SU-DHL-6 (cell line): ENCODE measurements around the gene NELFB.

Experiments used
- H2AFZ ChIP-seq: fragments of 200-600 bp; sonication (generic); 2 replicates; pipeline ENCODE4 v1.6.1; 2014; ENCODE audit warnings: low read depth, mild to moderate bottlenecking, moderate library complexity, mixed read lengths, antibody characterized with exemption, low read length; ENCODE audit not compliant: severe bottlenecking
- H3F3A ChIP-seq: fragments of 200-600 bp; shearing (Covaris generic); 2 replicates; pipeline ENCODE4 v1.6.0; 2016; ENCODE audit warnings: antibody characterized with exemption, mild to moderate bottlenecking; ENCODE audit not compliant: insufficient read depth
- H3K27ac ChIP-seq: fragments of 200-600 bp; sonication (generic); 2 replicates; pipeline ENCODE4 v1.5.1; 2016; ENCODE audit warnings: low read depth, mild to moderate bottlenecking, low read length, moderate library complexity, mixed read lengths
- H3K27me3 ChIP-seq: fragments of 200-600 bp; sonication (generic), shearing (Covaris generic); 2 replicates; pipeline ENCODE4 v1.6.0; 2014; ENCODE audit warnings: mild to moderate bottlenecking, low read length
- H3K36me3 ChIP-seq: fragments of 200-600 bp; sonication (generic); 2 replicates; pipeline ENCODE4 v1.6.1; 2014; ENCODE audit warnings: mild to moderate bottlenecking, low read length, mixed read lengths
- H3K4me2 ChIP-seq: fragments of 300-600, 200-600 bp; shearing (Covaris generic), sonication (generic); 2 replicates; pipeline ENCODE4 v1.6.0; 2014; ENCODE audit warnings: low read length, low read depth, mild to moderate bottlenecking; ENCODE audit not compliant: poor library complexity, severe bottlenecking
- H3K4me3 ChIP-seq: fragments of 200-600 bp; sonication (generic); 2 replicates; pipeline ENCODE4 v1.5.1; 2014; ENCODE audit warnings: antibody characterized with exemption, low read length, mild to moderate bottlenecking, mixed read lengths; ENCODE audit not compliant: insufficient read depth, poor library complexity, severe bottlenecking
- H3K79me2 ChIP-seq: fragments of 200-600 bp; sonication (generic); 2 replicates; pipeline ENCODE4 v1.6.1; 2014; ENCODE audit warnings: mild to moderate bottlenecking, low read length, moderate library complexity; ENCODE audit not compliant: insufficient read depth
- H3K9ac ChIP-seq: fragments of 200-600 bp; sonication (generic); 2 replicates; pipeline ENCODE4 v1.7.0; 2014; ENCODE audit warnings: mild to moderate bottlenecking, low read length
- H3K9me2 ChIP-seq: fragments of 200-600 bp; sonication (generic); replicated peaks from 2 replicates; pipeline ENCODE4 v1.6.1; 2014; ENCODE audit warnings: low read length; ENCODE audit not compliant: insufficient read depth
- H3K9me3 ChIP-seq: fragments of 200-600 bp; sonication (generic); 2 replicates; pipeline ENCODE4 v1.6.1; 2014; ENCODE audit warnings: low read length, mixed read lengths; ENCODE audit not compliant: insufficient read depth
- H4K20me1 ChIP-seq: fragments of 200-600 bp; sonication (generic); 2 replicates; pipeline ENCODE4 v1.6.1; 2014; ENCODE audit warnings: low read depth, mild to moderate bottlenecking, antibody characterized with exemption, low read length, moderate library complexity, mixed read lengths
- EZH2phosphoT487 ChIP-seq: fragments of 200-600 bp; sonication (generic), shearing (Covaris generic); conservative IDR thresholded peaks from 2 replicates; pipeline ENCODE4 v1.6.1; 2018; ENCODE audit warnings: mild to moderate bottlenecking, antibody characterized with exemption, low read length, moderate library complexity, mixed read lengths
- TF ChIP-seq, protein P1 (sequence below): fragments of 200-600 bp; sonication (generic); IDR thresholded peaks from one replicate; pipeline ENCODE4 v1.5.1; 2017; ENCODE audit warnings: antibody characterized with exemption, mild to moderate bottlenecking, low read length, moderate library complexity; ENCODE audit not compliant: insufficient read depth, poor library complexity, severe bottlenecking

Gene NELFB

DNA sequence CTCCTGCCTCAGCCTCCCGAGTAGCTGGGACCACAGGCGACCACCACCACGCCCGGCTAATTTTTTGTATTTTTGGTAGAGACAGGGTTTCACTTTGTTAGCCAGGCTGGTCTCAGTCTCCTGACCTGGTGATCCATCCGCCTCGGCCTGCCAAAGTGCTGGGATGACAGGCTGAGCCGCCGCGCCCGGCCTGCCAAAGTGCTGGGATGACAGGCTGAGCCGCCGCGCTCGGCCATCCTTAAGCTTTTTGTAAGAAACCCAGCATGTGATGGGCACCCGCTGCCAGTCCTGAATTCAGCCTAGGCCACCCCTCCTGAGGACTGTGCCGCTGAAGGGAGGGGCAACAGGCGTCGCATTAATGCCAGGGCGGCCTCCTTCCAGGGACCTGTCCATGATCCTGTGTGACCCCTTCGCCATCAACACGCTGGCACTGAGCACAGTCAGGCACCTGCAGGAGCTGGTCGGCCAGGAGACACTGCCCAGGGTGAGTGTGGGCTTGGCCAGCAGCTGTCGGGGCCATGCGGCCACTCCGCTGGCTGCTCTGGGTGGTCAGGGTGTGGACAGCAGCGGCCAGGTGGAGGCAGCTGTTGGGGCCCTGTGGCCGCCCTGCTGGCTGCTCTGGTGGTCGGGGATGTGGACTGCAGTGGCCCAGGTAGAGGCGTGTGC, 10.5 kb downstream of the NELFB start:
- Histone ChIP-seq H4K20me1 (no peaks in the 10 kb centered on the region), H3K9me3 (no peaks in the 10 kb centered on the region), H3K27ac (no peak overlapping the region), H2AFZ (no peak overlapping the region), H3K4me3 (no peak overlapping the region), H3K9ac (no peak overlapping the region), H3F3A (0 out of 2 replicates have a peak, but pooled peaks cover 9% of the 10 kb centered on the region), H3K36me3 (no peaks in the 10 kb centered on the region), H3K79me2 (no peaks in the 10 kb centered on the region), H3K9me2 (no peaks in the 10 kb centered on the region), H3K4me2 (no peak overlapping the region), H3K27me3 (no peaks in the 10 kb centered on the region)
- TF ChIP-seq EZH2phosphoT487, result no peak
- TF ChIP-seq, protein P1, sequence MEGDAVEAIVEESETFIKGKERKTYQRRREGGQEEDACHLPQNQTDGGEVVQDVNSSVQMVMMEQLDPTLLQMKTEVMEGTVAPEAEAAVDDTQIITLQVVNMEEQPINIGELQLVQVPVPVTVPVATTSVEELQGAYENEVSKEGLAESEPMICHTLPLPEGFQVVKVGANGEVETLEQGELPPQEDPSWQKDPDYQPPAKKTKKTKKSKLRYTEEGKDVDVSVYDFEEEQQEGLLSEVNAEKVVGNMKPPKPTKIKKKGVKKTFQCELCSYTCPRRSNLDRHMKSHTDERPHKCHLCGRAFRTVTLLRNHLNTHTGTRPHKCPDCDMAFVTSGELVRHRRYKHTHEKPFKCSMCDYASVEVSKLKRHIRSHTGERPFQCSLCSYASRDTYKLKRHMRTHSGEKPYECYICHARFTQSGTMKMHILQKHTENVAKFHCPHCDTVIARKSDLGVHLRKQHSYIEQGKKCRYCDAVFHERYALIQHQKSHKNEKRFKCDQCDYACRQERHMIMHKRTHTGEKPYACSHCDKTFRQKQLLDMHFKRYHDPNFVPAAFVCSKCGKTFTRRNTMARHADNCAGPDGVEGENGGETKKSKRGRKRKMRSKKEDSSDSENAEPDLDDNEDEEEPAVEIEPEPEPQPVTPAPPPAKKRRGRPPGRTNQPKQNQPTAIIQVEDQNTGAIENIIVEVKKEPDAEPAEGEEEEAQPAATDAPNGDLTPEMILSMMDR, result no peak

DNA sequence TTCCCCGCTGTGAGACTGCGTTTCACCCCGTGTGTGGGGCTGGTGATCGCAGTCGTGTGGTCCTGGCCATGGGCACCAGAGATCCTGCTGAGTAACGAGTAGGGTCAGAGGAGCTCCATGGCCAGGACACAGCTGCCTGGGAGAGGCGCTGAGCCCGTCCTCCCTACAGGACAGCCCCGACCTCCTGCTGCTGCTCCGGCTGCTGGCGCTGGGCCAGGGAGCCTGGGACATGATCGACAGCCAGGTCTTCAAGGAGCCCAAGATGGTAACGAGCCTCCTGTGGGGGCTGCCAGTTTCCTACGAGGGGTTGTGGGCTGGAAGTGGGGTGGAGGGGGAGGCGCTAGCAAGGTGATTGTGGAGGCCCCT, 11.0 kb downstream of the NELFB start:
- 0 out of 2 replicates have a peak, but pooled peaks cover 9% of the 10 kb centered on the region for H3F3A ChIP-seq
- no peaks in the 10 kb centered on the region for H3K79me2 ChIP-seq
- no peaks in the 10 kb centered on the region for H4K20me1 ChIP-seq
- no peaks in the 10 kb centered on the region for H3K9me2 ChIP-seq
- H3K36me3 ChIP-seq, result no peaks in the 10 kb centered on the region
- H3K27me3 ChIP-seq, result no peaks in the 10 kb centered on the region
- H3K4me2 ChIP-seq, result no peak overlapping the region
- TF ChIP-seq, protein P1, result no peak
- no peak for TF ChIP-seq EZH2phosphoT487
- no peak overlapping the region for H3K4me3 ChIP-seq
- no peak overlapping the region for H3K9ac ChIP-seq
- H2AFZ ChIP-seq, result no peak overlapping the region
- no peak overlapping the region for H3K27ac ChIP-seq
- no peaks in the 10 kb centered on the region for H3K9me3 ChIP-seq

DNA sequence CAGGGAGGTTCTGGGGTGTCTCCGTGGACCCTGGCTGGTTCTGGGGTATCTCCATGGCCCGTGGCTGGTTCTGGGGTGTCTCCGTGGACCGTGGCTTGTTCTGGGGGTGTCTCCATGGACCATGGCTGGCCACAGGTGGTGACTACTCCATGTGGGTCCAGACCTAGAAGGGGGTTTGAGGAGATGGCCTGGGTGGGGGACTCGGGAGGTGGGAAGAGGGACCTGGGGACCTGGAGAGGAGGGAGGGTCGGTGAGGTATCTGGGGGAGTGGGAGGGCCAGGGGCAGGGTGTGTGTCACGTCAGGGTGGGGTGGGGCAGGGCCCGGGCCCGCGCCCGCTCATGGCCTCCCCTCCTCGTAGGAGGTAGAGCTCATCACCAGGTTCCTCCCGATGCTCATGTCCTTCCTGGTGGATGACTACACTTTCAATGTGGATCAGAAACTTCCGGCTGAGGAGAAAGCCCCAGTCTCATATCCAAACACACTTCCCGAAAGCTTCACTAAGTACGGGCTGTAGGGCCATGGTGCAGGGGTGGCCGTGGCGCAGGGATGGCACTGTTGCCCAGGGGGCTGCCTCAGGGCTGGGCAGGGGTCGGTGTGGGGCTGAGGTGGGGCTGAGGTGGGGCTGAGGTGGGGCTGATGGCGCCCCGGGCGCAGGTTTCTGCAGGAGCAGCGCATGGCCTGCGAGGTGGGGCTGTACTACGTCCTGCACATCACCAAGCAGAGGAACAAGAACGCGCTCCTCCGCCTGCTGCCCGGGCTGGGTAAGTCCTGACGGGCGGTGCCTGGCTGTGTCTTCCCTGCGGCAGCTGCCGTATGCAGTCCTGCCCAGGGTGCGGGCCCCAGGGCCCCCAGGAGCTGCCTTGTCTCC, 11.7 kb downstream of the NELFB start:
- no peaks in the 10 kb centered on the region for H3K27me3 ChIP-seq
- no peaks in the 10 kb centered on the region for H3K79me2 ChIP-seq
- H4K20me1 ChIP-seq, result no peaks in the 10 kb centered on the region
- H3K27ac ChIP-seq, result no peak overlapping the region
- H3F3A ChIP-seq, result 0 out of 2 replicates have a peak, but pooled peaks cover 9% of the 10 kb centered on the region
- no peak overlapping the region for H3K9ac ChIP-seq
- no peak overlapping the region for H2AFZ ChIP-seq
- no peak overlapping the region for H3K4me3 ChIP-seq
- H3K9me2 ChIP-seq, result no peaks in the 10 kb centered on the region
- H3K36me3 ChIP-seq, result no peaks in the 10 kb centered on the region
- H3K9me3 ChIP-seq, result no peaks in the 10 kb centered on the region
- H3K4me2 ChIP-seq, result no peak overlapping the region
- no peak for TF ChIP-seq EZH2phosphoT487
- TF ChIP-seq, protein P1, result no peak
